HG03066 (cell line): Measurements from ENCODE around the gene TMEM266.

Source experiments
- ATAC-seq: cut with Tn5 transposase; IDR thresholded peaks from one replicate; pipeline ENCODE4 v1.9.1; 2021; ENCODE audit warnings: low read depth; ENCODE audit not compliant: unreplicated experiment

TMEM266 gene

DNA sequence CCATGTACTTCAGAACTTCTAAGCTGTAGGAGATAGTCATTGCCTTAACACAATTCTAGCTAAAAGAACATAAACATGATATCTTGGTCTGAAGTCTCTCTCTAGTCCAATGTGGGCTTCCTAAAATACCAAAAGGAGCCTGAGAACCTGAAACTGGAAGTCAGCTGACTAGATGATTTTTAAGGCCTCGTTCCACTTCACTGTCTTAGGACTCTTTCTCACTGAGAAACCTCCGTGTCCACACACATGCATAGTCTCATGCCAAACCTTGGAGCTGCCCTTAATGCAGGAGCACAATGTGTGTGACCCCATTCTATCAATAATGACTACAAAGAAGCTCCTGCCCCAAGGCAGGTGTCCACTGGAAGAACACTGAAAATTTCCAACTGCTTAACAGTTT, 163.7 kb downstream of the TMEM266 start:
- ATAC-seq = no peak

DNA sequence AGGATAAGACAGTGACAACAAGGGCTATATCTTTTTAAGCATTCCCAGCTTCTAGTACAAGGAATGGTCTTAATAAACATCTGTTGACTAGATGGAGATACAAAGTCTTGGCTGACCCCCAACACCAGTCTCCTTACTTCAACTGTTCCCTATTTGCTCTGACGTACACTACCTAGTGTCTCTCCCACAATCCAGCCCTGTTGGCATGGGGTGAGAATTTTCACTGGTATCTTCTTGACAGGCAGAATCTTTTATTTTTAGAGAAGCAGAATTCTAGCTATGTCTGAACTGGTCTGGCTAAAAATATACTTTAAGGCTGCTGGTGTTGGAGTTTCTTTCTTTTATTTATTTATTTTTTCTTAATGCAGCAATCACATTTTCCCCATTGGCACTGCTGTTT, 169.5 kb downstream of the TMEM266 start:
- ATAC-seq = no peak

DNA sequence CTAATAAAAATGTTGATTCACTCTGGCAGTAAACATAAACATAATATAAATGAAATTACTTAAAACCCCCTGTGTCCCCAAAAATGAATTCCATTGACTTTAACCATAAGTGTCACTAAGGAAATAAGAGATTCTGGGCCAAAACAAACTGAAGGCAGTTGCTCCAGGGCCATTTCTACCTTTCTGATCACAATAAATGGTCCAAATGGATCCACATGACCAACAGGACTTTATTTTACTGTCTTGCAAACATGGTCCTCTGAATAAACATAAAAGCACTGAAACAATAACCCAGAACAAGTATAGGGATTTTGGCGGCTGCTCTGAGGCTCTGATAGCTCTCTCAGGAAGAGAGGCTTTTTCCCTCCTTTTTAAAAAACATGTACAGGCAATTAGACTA, 174.1 kb downstream of the TMEM266 start:
- no peak for ATAC-seq

DNA sequence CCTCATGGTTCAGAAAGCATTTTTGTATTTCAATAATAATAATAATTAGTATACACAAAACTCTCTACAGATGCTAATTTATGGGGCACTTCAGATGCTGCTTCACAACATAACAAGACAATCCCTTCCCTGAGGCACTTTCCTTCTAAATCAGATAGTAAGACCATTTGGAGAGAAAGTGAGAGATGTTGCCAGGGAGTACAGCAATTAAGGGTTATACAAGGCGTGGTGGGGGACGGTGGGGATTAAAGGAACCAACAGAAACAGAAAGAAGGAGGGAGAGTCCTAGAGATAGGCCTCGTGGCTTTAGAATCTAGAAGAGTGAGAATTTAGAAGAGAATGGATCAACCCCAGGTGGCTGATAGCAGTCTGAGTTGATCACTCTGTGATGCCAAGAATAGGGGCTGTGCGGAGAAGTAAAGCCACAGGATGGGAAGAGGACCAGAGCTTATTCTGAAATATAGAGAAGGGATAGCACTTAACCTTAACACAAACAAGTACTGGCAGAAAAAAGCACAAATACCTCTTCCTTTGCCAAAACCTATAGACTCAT, 174.6 kb downstream of the TMEM266 start:
- ATAC-seq = no peak

DNA sequence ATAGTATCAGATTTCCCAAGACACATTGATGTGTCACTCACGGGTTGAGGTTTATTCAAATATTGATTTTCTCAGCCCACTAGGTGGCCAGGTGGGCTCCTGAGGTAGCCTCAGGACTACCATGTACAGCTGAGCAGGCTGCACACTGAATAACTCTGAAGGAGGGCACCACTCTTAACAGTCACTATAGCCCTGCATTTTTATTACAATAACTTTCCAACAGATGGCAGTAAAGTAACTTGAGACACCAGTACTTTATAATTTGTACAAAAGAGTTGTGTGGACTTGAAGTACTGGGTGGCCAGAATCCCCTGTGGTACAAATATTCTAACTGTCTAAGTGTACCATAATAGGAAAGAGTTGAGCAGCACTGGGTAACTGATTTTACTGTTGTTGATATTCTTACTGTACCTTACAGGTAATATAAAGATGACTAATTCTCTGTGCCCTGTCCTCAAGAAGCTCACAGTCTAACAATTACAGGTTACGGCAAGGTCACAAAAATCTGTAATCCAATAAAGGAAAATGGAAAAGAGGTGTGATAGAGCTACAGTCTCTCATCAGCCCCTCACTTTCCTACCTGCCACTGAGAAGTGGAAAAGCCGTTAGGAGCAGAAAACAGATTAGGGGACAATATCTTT, 175.5 kb downstream of the TMEM266 start:
- ATAC-seq = no peak

DNA sequence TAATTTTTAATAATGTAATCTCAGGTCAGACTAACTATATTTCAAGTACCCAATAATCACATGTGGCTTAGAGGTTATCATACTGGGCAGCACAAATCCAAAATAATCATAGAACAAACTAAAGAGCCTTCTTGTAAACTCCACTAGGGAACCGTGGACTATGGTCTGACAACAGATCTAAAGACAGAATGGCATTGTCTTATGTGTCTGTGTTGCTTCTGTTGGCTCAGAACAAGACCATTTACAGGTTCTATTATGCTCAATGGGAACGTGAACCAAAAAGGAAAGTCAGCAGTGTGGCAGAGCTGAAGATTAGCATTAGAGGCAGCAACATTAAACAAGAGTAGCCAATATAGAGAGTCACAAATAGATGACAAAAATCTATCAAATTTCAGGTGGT, 176.6 kb downstream of the TMEM266 start:
- no peak for ATAC-seq

DNA sequence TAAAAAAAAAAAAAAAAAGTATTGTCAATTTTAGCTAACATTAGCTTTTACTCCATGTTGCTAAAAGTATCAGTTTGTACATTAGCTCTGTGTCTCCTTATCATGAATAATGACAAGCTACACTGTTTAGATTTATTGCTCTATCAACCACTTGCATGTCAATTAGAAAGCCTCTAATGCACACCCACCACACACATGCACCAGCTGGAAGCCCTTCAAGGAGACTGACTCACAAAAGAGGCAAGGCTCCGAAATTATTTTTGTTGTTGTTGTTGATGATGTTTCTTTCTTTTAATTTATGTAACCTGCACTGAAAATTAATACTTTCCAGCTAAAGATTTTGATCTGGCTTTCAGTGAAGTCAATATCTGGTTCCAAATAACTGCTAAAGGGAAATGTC, 180.0 kb downstream of the TMEM266 start:
- no peak for ATAC-seq

DNA sequence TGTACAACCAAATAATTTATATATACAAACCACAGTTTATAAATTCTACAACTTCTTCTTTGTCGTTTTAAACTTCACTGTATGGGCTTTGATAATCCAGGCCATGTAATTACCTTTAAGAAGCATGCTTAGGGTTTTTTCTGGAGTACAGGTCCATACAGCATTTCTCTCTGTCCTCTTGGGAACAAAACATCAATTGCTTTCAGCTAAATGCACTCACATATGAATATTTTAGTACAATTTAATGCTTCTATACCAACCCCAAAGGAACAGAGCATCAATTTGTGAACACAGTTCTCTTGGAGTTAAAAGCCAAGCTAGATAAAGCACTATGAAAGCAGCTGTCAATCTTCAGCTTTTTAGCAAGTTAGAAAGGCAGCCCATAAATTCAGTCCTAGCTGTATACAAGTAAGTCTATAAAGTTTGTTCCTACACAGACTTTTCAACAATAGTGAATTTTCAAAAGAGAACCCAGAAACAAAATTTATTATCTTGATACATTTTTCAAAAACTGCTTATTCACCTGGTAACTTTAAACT, 185.4 kb downstream of the TMEM266 start:
- ATAC-seq = no peak

DNA sequence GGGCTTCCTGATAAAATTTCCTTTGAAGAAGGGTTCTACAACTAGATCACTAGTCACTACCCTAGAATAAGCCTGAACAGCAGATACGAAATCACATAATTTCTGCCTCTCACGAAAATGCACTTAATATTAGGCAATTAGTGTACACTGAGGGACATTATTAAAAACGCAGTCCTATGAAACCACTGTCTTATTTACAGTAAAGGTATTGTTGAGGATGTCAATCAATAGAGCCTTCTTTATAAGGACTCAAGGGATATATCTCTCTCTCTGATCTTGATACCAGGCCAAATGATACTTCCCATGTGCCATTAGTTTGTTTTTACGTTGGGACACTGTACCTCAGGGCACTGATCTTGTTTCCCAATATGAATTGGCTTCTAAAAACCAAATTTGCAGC, 191.9 kb downstream of the TMEM266 start:
- ATAC-seq = no peak

DNA sequence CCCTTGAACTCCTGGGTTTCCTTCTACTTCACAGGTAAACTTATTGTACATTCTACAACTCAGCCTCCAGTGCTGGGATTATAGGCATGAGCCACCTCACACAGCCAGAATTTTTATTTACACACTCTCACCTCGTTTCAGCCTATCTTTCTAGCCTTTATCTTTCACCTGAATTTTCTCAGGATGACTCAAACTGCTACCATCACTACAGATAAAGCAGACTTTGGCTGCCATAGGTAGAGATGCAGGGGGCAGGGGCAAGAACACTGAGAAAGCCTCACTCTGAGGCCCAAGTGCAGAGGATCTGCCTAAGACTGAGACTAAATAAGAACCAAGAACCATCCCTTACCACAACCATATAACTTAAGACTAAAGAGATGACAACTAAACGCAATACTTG, 192.5 kb downstream of the TMEM266 start:
- ATAC-seq = no peak

DNA sequence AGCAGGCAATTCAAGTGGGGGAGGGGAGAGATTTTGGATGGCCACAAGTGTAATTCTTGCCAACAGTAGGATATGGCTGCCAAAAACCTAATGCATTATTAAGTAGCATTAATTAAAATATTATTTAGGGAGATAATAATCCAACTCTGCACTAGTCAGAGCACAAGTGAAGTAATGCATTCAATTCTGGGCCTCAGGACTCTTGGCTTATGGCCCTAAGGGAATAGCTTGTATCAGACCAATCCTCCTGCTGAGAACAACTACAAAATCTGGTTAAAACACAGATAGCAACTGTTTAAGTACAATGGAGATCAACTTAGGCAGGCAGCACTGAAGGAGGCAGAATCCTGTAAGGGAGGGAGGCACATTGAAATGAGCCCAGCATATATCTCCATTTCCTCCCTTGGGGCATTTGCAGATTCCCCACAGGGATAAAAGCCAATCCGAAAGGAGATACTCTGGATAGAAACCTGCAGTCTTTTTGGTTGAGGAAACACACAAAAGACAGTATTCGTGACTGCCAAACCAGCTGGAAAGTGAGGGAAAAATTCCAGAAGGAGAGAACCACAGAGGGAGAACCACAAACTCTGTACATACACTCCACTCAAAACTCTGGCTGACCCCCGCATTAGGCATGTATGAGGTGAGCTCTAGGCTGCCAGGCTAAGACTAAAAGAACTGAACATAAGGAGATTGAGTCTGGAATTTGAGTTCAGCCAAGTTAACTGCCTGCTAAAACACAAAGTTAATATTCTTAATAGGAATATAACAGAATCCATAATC, 194.1 kb downstream of the TMEM266 start:
- ATAC-seq = no peak
